RKO (cell line): ENCODE measurements around the gene SKA3.
"Not testable (repeated sequence)": the region's sequence is repeated elsewhere in the genome, so short reads cannot be mapped to it uniquely, and the experiment has no call there.

ENCODE experiments used
- DNase-seq: peaks from one replicate; pipeline ENCODE4 v3.0.0-alpha.2; 2016; ENCODE audit warnings: low spot score

SKA3 gene

DNA sequence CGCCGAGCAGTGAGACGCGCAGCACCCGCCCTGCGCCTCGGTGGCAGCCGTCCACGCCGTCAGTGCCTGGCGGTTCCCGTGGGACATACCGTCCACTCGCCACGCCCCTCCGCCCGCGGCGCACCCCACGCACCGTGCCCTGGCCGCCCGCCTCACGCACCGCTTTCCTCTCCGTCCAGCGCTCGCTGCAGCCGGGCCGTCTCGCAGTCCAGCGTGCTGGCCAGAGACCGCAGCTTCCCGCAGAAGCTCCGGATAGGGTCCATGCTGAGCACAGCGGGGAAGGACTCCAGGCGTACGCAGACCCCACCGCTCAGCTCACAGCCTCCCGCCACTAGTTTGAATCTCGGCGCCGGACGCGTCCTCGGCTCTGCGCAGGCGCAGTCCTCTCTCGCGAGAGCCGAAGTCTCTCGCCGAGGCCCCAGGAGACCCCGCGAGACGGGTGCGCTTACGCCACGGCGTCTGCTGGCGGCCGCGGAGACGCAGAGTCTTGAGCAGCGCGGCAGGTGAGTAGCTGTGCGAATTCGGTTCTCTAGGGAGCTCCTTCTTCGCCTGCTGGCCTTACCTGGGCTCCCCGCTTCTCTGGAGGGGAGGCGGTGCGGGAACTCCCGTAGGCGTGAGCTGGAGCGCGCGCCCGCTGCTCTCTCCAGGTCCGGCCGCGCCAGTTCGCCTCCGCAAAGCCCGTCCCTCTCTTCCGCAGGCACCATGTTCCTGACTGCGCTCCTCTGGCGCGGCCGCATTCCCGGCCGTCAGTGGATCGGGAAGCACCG is at the start of gene SKA3, which contains the start of gene MRPL57:
TSS of gene SKA3 (minus strand) at position 338 of the 767 bp plus-strand sequence. CDS start at position 263, 75 bp downstream.
TSS of gene MRPL57 (plus strand) at position 444 of the 767 bp plus-strand sequence. CDS start at position 703, 259 bp downstream.
- DNase-seq: peak; percentile 95

DNA sequence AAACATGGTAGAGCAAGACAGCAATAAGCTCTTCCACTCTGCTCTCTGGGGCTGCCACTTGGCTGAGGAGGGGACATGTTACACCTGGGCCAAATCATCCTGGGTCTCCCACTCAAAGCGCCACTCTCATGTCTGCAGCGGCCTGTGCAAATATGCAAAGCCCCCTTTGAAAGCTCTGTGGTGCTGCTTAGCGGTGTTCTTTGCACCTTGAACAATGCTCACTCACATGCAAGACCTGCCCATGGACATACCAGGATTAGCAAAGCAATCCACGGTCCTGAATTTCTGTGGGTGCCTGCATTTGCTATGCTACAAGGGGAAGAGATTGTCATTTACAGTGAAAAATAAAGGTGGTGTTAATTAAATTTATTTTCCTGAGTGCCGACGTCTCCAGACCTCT is 48.7 kb upstream of the SKA3 start:
- no peak for DNase-seq

DNA sequence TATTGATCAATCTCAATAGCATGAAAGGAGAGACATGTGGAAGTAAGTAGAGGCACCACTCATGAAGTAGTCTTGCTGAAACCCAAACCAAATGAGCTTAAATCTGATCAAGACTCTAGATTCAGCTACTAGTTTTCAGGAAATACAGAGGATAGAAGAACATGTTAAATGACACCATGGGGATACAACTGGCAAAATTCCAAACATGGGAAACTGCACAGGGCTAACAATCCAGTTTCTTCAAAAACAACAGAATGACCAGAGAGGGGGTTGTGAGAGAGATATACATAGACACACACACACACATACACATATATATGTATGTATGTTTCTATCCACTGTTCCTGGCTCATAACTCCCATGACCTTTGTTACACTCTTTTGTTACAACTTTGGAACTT is 44.9 kb upstream of the SKA3 start:
- no peak for DNase-seq

DNA sequence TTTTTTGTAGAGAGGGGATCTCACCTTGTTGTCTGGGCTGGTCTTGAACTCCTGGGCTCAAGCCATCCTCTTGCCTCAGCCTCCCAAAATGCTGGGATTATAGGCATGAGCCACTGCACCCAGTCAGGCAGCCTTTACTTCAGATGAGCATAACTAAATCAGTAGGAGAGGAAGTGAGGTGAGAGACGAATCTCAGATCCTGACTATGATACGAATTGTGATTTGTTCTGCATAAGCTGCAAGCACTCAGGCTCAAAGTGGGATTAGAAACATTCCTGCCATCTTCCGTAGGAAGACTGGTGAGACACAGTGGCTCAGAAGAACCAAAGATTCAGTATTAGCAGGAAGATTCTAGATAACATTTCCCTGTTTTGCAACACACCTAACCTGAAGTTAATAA is 43.4 kb upstream of the SKA3 start:
- not testable (repeated sequence) for DNase-seq

DNA sequence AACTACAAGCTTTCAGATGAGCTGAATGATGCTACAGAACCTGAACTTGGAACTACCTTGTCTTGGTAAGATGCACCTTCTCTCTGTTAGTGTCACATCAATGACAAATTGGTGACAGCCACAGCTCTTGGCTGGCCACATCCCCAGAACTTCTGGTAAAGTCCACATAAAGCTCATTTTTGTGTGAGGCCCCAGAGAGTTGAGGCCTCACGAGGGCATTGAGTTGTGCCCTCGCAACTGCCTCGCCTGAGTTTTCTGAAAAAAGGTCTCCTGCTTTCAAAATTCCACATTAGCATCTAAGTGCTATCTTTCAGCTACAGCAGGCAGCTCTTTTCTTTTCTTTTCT is 42.7 kb upstream of the SKA3 start:
- DNase-seq: no peak

DNA sequence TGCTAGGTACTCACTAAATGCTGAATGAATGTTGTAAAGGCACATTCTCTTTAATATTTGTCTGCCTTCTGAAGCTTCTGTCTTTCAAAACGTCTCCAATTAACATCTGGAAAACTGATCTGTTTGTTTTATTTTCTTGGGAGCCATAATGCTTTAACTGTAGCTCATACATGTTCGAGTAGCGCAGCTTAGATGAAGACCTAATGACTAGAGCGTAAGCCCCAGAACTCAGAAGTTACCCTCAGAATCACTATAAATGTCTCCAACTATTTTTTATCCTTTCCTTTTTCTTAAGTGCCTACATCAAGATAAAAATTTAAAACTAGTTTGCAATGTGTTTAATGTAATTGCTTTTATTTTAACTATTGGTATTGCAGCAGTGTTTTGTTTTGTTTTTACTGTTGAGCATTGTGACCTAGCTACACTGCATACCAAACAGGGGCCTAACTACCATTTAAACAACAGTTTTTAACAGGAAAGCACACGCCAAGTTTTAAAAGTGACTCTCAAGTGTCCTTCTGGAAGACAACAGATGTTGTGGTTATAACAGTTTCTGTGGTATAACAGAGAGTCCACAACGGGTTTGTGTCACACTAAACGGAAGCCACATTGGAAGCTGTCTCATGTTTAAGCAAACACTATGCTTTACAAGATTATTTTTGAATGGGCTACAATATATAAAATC is 42.1 kb upstream of the SKA3 start:
- DNase-seq: no peak

DNA sequence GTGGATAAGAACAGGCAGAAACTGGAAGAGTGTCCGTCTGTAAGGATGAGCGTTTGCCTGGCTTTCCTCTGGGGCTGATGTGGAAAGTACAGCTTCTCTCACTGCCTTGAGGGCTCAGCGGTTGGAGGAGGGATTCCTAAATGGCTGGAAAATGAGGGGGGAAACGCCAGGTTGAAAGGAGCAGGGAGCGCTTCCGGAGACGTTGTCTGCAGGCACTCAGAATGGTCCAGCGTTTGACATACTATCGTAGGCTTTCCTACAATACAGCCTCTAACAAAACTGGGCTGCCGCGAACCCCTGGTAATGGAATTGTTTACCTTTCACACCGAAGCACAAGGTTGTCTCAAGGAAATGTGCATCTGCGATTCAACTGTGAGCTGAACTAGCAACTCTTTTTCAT is 40.0 kb upstream of the SKA3 start:
- DNase-seq: no peak

DNA sequence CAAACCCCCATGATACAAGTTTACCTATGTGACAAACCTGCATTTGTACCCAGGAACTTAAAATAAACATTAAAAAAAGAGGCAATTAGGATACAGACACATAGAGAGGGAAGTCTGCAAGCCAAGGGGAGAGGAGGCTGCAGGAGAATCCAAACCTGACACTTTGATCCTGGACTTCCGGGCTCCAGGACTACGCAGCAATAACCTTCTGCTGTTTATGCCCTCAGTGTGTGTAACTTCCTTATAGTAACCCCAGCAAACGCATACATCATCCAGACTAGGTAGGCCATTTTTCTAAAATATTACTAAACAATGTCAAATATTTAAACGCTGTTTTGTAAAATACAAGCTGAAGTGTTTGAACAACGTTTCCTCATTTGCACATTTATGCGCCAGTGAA is 39.1 kb upstream of the SKA3 start:
- DNase-seq: not testable (repeated sequence)

DNA sequence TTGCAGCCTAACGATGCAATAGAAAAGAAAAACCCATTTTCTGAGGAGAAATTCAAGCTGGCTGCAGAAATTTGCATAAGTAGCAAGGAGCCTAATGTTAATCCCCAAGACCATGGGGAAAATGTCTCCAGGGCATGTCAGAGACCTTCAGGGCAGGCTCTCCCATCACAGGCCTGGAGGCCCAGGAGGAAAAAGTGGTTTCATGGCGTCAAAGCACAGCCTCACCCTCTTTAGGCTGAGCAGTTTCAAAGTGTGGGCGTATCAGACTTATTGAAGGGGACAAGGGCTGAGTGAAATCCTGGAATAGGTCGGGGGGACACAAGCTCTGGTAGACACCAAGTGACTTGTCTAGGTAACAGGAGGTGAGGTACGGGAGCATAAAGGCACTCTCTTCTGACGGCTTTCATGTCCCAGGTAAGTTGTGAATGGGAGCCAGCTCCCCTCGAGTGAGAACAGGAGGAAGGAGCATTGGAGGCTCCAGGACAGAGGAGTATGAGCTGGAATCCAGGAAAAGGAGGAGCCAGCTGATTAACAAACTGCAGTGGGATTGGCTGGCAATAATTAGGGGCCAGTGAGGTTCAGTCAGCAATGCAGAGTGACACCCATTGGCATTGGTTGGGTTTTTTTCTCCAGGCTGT is 35.9 kb upstream of the SKA3 start:
- DNase-seq: no peak

DNA sequence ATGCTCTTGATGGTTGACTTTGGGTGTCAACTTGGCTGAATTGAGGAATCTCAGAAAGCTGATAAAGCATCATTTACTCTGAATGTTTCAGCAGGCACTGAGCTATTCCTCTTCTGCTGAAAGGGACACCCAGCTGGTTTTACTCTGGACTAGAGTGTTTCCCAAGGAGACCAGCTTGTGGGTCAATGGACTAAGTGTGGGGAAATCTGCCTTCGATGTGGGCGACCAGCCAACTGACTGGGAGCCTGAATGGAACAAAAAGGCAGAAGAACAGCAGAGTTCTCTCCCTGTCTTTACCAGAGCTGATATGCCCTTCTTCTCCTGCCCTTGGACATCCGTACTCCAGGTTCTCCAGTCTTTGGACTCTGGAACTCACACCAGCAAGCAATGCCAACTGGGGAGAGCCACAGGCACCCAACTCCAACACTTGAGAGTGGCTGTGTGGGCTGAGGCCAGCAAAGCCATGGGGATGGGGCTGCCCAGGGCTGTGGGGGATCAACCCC is 32.4 kb upstream of the SKA3 start:
- no peak for DNase-seq

DNA sequence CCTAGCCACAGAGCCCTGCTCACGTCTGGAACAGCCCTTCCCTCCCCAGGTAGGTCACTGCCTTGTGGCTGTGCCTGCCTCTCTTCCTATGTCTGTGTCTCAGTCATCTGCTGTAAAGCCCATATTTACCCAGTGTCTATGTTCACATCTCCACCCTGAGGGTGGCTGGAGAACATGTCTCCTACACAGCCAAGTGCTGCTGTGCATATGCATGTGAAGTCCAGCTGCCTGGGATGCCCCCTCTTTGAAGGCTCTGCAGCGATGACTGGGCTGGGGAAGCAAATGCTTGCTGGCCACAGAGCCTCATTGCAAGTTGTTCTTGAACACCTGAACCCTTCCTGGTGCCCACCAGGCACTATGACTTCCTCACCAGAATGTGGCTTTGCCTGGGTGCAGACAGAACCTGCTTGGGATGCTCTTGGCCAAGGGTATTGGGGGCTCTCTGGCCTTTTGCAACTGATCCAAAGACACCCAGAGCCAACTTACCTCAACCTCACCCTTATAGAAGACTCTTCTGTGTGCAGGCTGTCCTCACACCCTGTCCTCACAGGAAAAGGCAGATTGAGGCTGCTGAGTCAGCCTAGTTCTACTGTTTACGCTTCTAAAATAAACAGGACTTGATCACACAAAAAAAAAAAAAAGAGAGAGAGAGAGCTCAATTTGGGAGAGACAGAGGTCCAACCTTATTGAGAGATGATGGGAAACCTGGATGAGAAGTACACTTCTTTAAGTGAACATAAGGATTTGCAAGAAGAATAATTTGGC is 26.6 kb upstream of the SKA3 start:
- DNase-seq: no peak

DNA sequence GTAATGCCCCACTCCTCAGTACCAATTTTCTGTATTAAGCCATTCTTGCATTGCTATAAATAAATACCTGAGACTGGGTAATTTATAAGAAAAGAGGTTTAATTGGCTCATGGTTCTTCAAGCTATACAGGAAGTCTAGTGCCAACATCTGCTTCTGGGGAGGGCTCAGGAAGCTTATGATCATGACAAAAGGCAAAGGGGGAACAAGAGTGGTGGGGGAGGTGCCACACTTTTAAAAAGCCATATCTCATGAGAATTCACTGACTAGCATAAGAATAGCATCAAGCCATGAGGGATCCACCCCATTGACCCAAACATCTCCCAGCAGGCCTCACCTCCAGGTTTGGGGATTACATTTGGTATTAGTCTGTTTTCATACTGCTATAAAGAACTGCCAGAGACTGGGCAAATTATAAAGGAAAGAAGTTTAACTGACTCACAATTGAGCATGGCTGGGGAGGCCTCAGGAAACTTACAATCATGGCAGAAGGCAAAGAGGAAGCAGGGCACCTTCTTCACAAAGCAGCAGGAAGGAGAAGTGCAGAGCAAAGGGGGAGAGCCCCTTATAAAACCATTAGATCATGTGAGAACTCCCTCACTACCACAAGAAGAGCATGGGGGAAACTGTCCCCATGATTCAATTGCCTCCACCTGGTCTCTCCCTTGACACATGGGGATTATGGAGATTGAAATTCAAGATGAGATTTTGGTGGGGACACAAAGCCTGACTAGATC is 25.3 kb upstream of the SKA3 start:
- DNase-seq: not testable (repeated sequence)

DNA sequence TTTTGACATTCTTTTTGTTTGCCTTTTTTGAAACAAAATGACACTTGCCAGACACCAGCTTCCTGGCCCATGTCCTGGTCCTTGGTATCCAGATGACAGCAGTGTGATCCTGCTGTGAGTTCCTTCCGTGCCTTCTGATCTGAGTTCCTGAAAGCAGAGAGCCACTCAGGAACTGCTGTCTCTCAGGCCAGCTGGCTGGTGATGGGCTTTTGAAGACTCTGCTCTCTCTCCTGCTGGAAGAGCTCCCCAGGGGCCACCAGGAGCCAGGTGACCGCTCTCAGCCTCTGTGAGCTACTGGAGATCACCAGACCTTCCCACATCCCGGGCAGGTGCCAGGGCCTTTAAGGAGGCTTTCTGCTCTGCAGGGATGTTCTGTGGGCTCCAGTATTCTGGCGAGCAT is 22.0 kb upstream of the SKA3 start:
- DNase-seq: not testable (repeated sequence)

DNA sequence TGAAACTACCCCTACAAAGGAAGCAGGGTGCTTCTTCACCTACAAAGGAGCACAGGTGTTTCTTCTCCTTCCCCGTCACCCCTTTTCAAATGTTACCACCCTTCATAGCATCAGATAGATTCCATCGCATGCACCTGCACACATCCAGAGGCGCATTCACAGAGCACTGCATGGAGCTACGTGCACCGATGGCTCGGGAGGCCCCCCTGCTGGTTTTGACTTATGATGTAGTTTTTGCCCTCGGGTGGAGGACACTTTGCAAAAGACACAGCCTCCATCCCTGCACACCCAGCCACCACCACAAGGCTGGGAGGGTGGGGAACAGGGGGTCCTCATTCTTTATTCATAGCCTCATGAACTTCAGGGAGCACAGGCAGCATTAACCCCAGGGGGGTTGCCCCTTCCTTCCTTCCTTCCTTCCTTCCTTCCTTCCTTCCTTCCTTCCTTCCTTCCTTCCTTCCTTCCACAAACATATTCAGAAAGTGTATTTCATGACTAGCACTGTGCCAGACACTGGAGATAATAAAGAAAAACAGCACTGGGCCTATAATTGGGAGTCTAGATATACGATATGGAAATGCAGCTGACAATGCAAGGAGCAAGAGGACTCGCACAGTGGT is 21.4 kb upstream of the SKA3 start:
- not testable (repeated sequence) for DNase-seq

DNA sequence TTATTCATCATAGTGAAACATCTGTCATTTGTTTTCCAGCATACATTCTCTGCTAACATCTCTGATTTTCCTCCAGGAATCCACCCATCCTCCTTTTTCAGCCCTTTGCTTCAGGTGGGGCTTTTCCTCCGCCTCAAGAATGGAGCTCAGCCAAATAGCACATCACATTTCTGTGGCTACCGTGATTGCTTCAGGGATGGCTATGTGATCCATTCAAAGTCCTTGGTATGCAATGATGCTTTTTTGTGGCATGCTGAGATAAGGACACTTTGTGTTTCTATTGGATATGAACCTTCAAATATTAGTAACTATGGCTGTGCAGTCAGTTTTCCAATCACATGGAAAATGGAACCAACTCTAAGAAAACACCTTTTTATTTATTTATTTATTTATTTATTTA is 18.4 kb upstream of the SKA3 start:
- DNase-seq: not testable (repeated sequence)

DNA sequence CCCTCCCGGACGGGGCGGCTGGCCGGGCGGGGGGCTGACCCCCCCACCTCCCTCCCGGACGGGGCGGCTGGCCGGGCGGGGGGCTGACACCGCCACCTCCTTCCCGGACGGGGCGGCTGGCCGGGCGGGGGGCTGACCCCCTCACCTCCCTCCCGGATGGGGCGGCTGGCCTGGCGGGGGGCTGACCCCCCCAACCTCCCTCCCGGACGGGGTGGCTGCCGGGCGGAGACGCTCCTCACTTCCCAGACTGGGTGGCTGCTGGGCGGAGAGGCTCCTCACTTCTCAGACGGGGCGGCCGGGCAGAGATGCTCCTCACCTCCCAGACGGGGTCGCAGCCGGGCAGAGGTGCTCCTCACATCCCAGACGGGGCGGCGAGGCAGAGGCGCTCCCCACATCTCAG is 10.1 kb upstream of the SKA3 start:
- not testable (repeated sequence) for DNase-seq

DNA sequence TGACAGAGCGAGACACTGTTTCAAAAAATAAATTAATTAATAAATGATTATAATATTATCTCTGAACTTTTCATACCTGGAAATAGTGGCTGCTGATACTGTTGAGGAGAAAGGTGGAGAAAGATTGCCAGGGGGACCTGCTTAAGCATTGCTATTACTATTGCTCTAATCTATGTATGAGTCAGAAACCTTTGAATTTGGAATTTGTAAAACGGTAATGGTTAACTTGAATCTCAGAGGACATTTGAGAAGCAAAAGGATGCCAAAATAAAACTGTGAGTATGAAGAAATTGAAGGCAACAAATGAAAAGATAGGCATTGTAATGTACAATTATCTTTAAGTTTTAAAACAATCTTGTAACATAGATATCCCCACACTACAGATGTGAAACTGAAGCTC is 5.3 kb upstream of the SKA3 start:
- DNase-seq: no peak

DNA sequence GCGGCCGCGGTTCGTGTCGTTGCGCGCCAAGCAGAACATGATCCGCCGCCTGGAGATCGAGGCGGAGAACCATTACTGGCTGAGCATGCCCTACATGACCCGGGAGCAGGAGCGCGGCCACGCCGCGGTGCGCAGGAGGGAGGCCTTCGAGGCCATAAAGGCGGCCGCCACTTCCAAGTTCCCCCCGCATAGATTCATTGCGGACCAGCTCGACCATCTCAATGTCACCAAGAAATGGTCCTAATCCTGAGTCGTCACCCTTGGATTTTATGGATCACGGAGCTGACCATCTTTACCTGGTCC is 581 bp upstream of the SKA3 start:
- no peak for DNase-seq

DNA sequence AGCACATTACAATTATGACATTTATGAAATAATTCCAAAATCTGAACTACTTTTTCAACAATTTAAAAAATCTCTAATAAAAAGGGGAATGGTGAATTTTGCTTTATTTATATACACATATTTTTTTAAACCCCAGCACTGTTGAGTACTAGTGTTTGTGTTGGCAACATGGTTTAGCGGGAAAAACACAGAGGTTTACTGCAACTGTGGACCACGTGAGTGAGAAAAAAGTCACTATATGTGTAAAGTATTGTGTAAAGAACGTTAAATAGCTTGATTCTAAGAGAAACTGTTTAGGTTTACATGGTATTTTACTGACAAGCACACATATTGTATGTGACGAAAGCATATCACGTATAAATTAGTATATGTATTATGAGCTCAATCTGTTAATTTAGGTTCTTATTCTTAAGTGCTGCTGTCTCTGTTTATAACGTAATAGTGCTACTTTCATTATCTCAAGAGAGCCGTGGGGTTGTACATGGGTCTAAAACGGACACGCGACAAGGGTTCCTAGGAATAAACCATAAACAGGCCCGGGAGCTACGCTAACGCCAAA is 617 bp downstream of the SKA3 start:
- no peak for DNase-seq

DNA sequence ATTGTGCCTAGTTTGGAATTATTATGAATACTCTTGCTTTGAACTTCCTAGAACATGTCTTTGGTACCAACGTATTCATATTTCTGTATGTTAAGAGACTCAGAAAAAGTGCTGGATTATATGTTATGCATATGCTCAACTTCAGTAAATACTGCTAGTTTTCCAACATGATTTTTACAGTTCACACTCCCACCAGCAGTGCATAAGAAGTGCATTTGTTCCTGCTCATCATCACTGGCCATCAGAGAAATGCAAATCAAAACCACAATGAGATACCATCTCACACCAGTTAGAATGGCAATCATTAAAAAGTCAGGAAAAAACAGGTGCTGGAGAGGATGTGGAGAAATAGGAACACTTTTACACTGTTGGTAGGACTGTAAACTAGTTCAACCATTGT is 2.6 kb downstream of the SKA3 start:
- not testable (repeated sequence) for DNase-seq

DNA sequence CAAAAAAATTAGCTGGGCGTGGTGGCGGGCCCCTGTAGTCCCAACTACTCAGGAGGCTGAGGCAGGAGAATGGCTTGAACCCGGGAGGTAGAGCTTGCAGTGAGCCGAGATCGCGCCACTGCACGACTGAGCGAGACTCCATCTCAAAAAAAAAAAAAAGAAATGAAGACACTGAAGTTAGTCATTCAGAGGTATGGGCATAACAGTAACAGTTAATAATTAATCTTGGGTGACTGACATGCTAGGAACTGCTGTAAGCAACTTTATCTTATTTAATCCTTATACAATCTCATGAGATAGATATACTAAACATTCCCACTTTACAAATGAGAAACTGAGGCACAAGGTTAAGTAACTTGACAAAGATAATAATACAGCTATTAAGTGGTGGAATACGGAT is 4.9 kb downstream of the SKA3 start:
- DNase-seq: no peak
